ENCODE results near the gene NUDCD3. TPM values are rescaled to one million over a fixed set of nuclear protein-coding genes. Genes with fewer than 3 reads are reported as not detected.

Gene NUDCD3
- total and polyA plus RNA-seq, 7 donors: 14.3 to 50.5 (median 37.2) TPM

DNA sequence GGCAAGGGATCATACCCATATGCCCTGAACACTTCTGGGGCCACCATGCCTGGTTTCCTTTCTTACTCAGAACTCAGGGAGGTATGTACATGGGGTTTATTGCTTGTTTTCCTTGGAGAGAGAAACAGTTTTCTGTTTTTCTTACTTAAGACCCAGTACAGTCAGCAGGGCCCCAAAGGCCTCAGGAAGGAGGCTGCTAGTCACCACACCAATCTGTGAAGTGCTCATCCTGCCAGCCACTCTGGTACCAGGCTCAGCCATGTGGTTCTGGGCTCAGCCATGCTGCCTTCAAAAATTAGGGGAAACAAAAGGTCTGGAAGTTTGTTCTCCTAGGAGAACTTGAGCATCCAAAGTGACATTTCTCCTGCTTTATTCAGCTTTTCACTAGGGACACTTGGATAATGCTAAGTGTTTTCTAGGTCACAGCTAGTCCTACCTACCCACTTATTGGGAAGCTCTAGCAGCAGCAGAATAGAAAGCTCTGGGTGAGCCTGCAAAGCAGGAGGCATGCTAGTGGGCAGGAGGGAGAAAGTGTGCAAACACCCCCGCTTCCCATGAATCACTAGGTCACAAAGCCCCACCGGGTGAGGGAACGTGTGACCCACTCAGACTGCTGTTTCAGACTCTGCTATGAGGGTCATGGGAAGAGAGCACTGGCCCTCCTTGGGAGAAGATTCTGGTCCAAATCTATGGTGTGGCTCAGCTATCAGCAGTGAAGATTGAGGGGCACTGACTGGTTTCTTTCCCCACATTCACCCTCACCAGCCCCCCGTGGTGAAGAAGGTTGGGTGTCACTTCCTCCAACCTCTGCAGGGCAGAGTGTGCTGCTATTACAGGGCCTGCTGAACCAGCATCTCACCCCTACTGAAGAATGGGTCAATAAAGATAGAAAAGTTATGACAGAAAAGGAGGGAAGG is 23.9 kb downstream of the NUDCD3 start:
- TF ChIP-seq POLR2A (IDR thresholded peaks at IDR 0.05): no peak
- TF ChIP-seq CTCF (IDR thresholded peaks at IDR 0.05): no peak
- TF ChIP-seq POLR2AphosphoS5 (IDR thresholded peaks at IDR 0.05): no peak
- TF ChIP-seq EP300 (IDR thresholded peaks at IDR 0.05): no peak
- DNase-seq: no peak
- intact Hi-C loops (cut with DNase I): no loop called here
- 88 to 92% methylated on average over 4 of the region's 4 CpGs for WGBS, 2 donors
- Histone ChIP-seq H3K4me3 (no peak overlapping the region), H3K27me3 (no peaks in the 10 kb centered on the region), H3K36me3 (peaks cover 0 to 34% (median 0%) of the 10 kb centered on the region in 4 donors), H3K9me3 (no peaks in the 10 kb centered on the region), H3K4me1 (peaks cover 0 to 18% (median 8%) of the 10 kb centered on the region in 4 donors), H3K27ac (no peak overlapping the region)

DNA sequence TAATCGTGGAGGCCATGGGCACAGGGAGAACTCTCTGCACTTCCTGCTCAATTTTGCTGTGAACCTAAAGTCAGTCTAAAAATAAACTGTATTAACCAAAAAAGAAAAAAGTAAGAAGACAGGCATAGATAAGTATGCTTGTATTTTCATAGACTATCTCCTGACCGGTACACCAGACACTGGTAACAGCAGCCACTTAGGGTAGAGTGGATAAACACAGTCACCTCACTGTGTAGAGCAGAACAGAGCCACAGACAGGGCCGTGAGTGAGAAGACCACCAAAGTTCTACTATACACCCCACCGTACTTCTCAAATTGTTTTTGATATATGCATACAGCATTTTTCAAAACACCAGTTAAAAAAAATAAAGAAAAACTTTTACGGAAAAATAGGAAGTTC is 25.0 kb downstream of the NUDCD3 start:
- Histone ChIP-seq H3K4me3 (no peak overlapping the region), H3K9me3 (no peaks in the 10 kb centered on the region), H3K27ac (no peak overlapping the region), H3K27me3 (no peaks in the 10 kb centered on the region), H3K4me1 (peaks cover 0 to 25% (median 8%) of the 10 kb centered on the region in 4 donors), H3K36me3 (peaks cover 0 to 32% (median 0%) of the 10 kb centered on the region in 4 donors)
- intact Hi-C loops (cut with DNase I): no loop called here
- 90 to 92% methylated on average over 5 of the region's 5 CpGs for WGBS, 2 donors
- no peak for TF ChIP-seq POLR2AphosphoS5 (IDR thresholded peaks at IDR 0.05)
- no peak for TF ChIP-seq CTCF (IDR thresholded peaks at IDR 0.05)
- TF ChIP-seq POLR2A (IDR thresholded peaks at IDR 0.05): no peak
- no peak for TF ChIP-seq EP300 (IDR thresholded peaks at IDR 0.05)
- DNase-seq: no peak

DNA sequence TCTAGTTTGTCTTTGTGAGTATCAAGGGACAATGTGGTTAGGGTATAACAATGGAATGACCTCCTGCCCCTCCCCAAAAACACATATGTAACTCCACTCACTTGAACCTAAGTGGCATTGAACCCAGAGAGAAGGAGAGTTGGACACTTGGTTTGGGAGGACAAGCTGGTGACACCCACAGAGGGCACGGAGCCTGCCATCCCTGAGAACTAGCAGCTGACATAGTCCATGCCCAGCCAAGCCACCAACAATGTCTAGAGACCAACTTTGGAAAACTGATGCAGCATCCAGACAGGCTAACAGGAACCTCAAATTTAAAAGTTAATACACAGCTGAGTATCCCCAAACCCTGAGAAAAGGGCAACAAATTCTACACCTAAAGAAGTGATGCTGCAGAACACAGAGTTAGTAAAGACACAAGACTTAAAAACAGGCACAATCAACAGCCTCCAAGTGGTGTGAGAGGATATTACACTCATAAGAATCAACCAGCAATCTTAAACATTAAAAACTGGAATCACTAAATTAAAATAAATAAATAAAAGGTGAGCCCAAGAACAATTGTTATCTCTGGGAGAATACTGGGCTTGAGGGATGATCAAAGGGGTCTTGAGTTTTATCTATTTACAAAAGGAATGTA is 27.2 kb downstream of the NUDCD3 start:
- Histone ChIP-seq H3K9me3 (no peaks in the 10 kb centered on the region), H3K4me3 (no peak overlapping the region), H3K4me1 (peaks cover 0 to 18% (median 0%) of the 10 kb centered on the region in 4 donors), H3K27ac (no peak overlapping the region), H3K27me3 (no peaks in the 10 kb centered on the region), H3K36me3 (peaks cover 0 to 28% (median 0%) of the 10 kb centered on the region in 4 donors)
- WGBS, 2 donors: 91 to 97% methylated on average over 1 of the region's 1 CpG
- no peak for TF ChIP-seq POLR2AphosphoS5 (IDR thresholded peaks at IDR 0.05)
- no peak for TF ChIP-seq EP300 (IDR thresholded peaks at IDR 0.05)
- TF ChIP-seq POLR2A (IDR thresholded peaks at IDR 0.05): no peak
- no peak for TF ChIP-seq CTCF (IDR thresholded peaks at IDR 0.05)
- intact Hi-C loops (cut with DNase I): no loop called here
- DNase-seq: no peak

GRCh38 chr7:44461387-44461786 is 29.1 kb downstream of the NUDCD3 start:
- Histone ChIP-seq H3K27ac (no peak overlapping the region), H3K27me3 (no peaks in the 10 kb centered on the region), H3K36me3 (peaks cover 0 to 14% (median 0%) of the 10 kb centered on the region in 4 donors), H3K4me3 (no peak overlapping the region), H3K9me3 (no peaks in the 10 kb centered on the region), H3K4me1 (peaks cover 0 to 13% (median 0%) of the 10 kb centered on the region in 4 donors)
- TF ChIP-seq EP300 (IDR thresholded peaks at IDR 0.05) (no peak), POLR2AphosphoS5 (IDR thresholded peaks at IDR 0.05) (no peak), POLR2A (IDR thresholded peaks at IDR 0.05) (no peak), CTCF (IDR thresholded peaks at IDR 0.05) (no peak)
- 59 to 76% methylated on average over 2 of the region's 2 CpGs for WGBS, 2 donors
- intact Hi-C loops (cut with DNase I): no loop called here
- no peak for DNase-seq

All from sigmoid colon (tissue), 7 donors.